Brain microvascular endothelial cell (primary cell): ENCODE measurements around the gene RAB44.

Source experiments
- DNase-seq: peaks from one replicate; pipeline ENCODE4 v3.0.0-alpha.2; 2020
- H3K27ac ChIP-seq: fragments of 250-450 bp; sonication (Bioruptor Pico); 2 replicates; pipeline ENCODE4 v1.5.1; 2020; ENCODE audit warnings: mild to moderate bottlenecking, moderate library complexity
- H3K27me3 ChIP-seq: fragments of 250-450 bp; sonication (Bioruptor Pico); replicated peaks from 2 replicates; pipeline ENCODE4 v1.5.1; 2020; ENCODE audit warnings: mild to moderate bottlenecking
- H3K36me3 ChIP-seq: fragments of 250-450 bp; sonication (Bioruptor Pico); replicated peaks from 2 replicates; pipeline ENCODE4 v1.5.1; 2020; ENCODE audit warnings: mild to moderate bottlenecking
- H3K4me3 ChIP-seq: 2 replicates; pipeline ENCODE4 v1.5.1; 2011; ENCODE audit warnings: low read depth, mild to moderate bottlenecking, control low read depth, low read length, moderate library complexity
- in situ Hi-C: cut with HindIII; loops from 2 replicates; pipeline ENCODE4 v1.10.0; 2017; ENCODE audit warnings: low sequenced_read_pairs, low pct_ligation_motif_present
- TF ChIP-seq, protein P1 (sequence below): IDR thresholded peaks from 2 replicates; pipeline ENCODE4 v1.5.1; 2011; ENCODE audit warnings: low read depth, mild to moderate bottlenecking, moderate library complexity, low read length, control low read depth, inconsistent platforms; ENCODE audit errors: missing control alignments

RAB44 gene

GRCh38 chr6:36724514-36725390 is 27.1 kb downstream of the RAB44 start:
- Histone ChIP-seq H3K36me3 (no peaks in the 10 kb centered on the region), H3K4me3 (no peak overlapping the region), H3K27me3 (no peaks in the 10 kb centered on the region), H3K27ac (no peak overlapping the region)
- DNase-seq: peak; percentile 65
- TF ChIP-seq, protein P1, sequence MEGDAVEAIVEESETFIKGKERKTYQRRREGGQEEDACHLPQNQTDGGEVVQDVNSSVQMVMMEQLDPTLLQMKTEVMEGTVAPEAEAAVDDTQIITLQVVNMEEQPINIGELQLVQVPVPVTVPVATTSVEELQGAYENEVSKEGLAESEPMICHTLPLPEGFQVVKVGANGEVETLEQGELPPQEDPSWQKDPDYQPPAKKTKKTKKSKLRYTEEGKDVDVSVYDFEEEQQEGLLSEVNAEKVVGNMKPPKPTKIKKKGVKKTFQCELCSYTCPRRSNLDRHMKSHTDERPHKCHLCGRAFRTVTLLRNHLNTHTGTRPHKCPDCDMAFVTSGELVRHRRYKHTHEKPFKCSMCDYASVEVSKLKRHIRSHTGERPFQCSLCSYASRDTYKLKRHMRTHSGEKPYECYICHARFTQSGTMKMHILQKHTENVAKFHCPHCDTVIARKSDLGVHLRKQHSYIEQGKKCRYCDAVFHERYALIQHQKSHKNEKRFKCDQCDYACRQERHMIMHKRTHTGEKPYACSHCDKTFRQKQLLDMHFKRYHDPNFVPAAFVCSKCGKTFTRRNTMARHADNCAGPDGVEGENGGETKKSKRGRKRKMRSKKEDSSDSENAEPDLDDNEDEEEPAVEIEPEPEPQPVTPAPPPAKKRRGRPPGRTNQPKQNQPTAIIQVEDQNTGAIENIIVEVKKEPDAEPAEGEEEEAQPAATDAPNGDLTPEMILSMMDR: peak; percentile 77
- in situ Hi-C loops: no loop called here

DNA sequence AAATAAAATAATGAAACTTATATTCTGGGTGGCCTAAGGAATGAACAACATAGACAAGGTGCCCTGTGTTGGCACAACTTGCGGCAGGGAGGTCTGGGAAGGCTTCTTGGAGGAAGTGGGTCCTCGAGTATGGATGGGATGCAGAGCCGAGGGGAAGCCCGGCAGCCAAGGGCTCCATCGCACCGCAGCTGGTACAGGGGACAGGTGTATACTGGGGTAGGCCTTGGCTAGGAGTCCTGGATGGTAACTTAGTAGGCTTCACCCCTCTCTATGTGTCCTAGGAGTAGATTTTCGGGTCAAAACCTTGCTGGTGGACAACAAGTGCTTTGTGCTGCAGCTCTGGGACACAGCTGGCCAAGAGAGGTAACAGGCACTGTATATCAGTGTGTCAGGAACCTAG is 28.0 kb downstream of the RAB44 start:
- no peak for DNase-seq
- H3K4me3 ChIP-seq: no peak overlapping the region
- H3K27me3 ChIP-seq: no peaks in the 10 kb centered on the region
- no peak overlapping the region for H3K27ac ChIP-seq
- H3K36me3 ChIP-seq: no peaks in the 10 kb centered on the region
- in situ Hi-C loops: no loop called here
- TF ChIP-seq, protein P1: no peak

GRCh38 chr6:36727505-36728021 is 29.9 kb downstream of the RAB44 start:
- Histone ChIP-seq H3K27me3 (no peaks in the 10 kb centered on the region), H3K36me3 (no peaks in the 10 kb centered on the region), H3K4me3 (no peak overlapping the region), H3K27ac (no peak overlapping the region)
- DNase-seq: peak; percentile 39
- TF ChIP-seq, protein P1: no peak
- in situ Hi-C loops: no loop called here

- Histone ChIP-seq H3K36me3 (no peaks in the 10 kb centered on the region), H3K4me3 (no peak overlapping the region), H3K27me3 (no peaks in the 10 kb centered on the region), H3K27ac (no peak overlapping the region)
- TF ChIP-seq, protein P1: no peak
- in situ Hi-C loops: no loop called here
- DNase-seq: no peak
These were observed 30.9 kb downstream of the RAB44 start for GRCh38 chr6:36728289-36729160.

DNA sequence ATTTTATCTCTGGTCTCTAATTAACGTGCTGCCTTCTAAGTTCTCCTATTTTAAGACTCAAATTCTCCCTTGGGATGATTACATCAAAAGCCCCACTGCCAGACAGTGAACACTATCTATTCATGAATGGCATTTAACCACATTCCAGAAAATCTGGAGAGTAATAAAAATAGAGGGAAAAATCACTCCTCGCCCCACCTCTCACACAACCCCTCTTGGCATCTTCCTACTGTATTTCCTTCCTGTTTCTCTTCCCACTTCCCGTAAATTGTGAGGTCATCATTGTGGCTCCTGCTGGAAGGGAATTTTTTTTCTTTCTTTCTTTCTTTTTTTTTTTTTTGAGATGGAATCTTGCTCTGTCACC is 31.5 kb downstream of the RAB44 start:
- Histone ChIP-seq H3K4me3 (no peak overlapping the region), H3K36me3 (no peaks in the 10 kb centered on the region), H3K27me3 (no peaks in the 10 kb centered on the region), H3K27ac (no peak overlapping the region)
- TF ChIP-seq, protein P1: no peak
- DNase-seq: no peak
- in situ Hi-C loops: no loop called here
